ENCODE measurements around the gene ZNF787. TPM values are rescaled to one million over a fixed set of nuclear protein-coding genes. Genes with fewer than 3 reads are reported as not detected.
A peak's percentile ranks its signal among the peaks of the same experiment; 100 is the strongest.

ZNF787 gene
- total RNA-seq, 1 donor from 2014 or later: 33.9 TPM

- DNase-seq: no peak
- intact Hi-C loops (cut with DNase I): no loop called here
- no peak for ATAC-seq (ENCODE audit: poor library complexity)
Measured at GRCh38 chr19:56147307-56147706, 26.2 kb upstream of the ZNF787 start.

DNA sequence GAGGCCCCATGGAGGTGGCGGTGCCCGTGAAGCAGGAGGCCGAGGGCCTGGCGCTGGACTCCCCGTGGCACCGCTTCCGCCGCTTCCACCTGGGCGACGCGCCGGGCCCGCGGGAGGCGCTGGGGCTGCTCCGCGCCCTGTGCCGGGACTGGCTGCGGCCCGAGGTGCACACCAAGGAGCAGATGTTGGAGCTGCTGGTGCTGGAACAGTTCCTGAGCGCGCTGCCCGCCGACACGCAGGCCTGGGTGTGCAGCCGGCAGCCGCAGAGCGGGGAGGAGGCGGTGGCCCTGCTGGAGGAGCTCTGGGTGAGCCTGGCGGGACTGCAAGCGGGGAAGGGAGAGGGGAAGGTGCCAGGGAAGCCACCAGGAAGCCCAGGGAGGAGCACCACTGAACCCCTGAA lies 25.8 kb upstream of the ZNF787 start:
- no peak for DNase-seq
- intact Hi-C loops (cut with DNase I): no loop called here
- no peak for ATAC-seq (ENCODE audit: poor library complexity)

- no peak for DNase-seq
- intact Hi-C loops (cut with DNase I): no loop called here
- no peak for ATAC-seq (ENCODE audit: poor library complexity)
Measured at GRCh38 chr19:56145698-56146097, 24.6 kb upstream of the ZNF787 start.

- DNase-seq (no peak), ATAC-seq (ENCODE audit: poor library complexity) (no peak)
- intact Hi-C loops (cut with DNase I): no loop called here
Measured at GRCh38 chr19:56144831-56145230, 23.7 kb upstream of the ZNF787 start.

DNA sequence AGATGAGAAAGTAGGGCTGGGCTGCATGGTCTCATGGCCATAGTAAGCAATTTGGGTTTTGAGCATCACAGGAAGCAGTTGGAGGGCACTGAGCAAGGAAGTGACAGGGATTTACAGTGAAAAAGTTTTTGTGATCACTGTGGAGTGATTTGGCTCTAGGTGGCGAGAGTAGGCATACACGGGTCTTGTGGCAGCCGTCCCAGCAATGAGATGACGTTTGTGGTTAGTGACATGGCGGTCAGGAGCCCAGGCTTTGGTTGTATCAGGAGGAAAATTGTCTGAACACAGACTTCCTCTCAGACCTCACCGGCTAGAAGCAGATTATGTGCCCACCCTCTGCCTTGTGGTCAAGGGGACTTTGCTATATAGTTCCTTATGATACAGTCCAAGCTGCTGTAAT lies 23.3 kb upstream of the ZNF787 start:
- no peak for ATAC-seq (ENCODE audit: poor library complexity)
- intact Hi-C loops (cut with DNase I): no loop called here
- DNase-seq: no peak

DNA sequence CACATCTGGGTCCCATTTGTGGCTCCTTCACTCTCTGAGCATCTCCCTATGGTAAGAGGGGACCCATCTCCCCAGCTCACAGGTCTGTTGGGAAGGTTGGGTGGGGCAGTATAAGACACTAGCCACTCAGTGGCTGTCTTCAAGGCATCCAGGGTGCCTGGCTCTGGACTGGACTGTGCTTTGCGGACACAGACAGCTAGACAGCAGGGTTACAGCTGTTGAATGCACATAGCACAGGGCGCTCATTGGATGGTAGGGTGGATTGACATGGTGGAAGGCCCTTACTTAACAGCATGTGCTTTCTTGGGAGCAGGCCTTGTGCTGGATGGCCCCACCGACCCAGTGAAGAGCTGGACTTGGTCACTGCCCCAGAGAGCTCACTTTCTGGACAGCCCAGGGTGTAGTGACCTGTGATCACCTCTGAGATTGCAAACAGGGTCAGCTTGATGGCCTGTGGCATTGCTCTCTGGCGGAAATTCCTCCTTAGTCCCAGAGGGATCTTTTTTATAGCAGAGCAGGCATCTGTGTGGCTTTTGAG lies 21.9 kb upstream of the ZNF787 start:
- DNase-seq (no peak), ATAC-seq (ENCODE audit: poor library complexity) (no peak)
- intact Hi-C loops (cut with DNase I): no loop called here

- intact Hi-C loops (cut with DNase I): no loop called here
Measured at GRCh38 chr19:56142087-56142787, 21.1 kb upstream of the ZNF787 start.

GRCh38 chr19:56141417-56141993 lies 20.4 kb upstream of the ZNF787 start:
- DNase-seq: no peak

More at GRCh38 chr19:56142087-56142787, 21.1 kb upstream of the ZNF787 start:
- no peak for ATAC-seq (ENCODE audit: poor library complexity)
- no peak for DNase-seq

GRCh38 chr19:56140583-56141416 lies 19.7 kb upstream of the ZNF787 start, which contains the start of gene ZNF444:
Gene ZNF444, plus strand, starts transcription at chr19:56141287. Its CDS starts 5,625 bp downstream, at chr19:56146912.
- DNase-seq (peak; percentile 99), ATAC-seq (ENCODE audit: poor library complexity) (peak; percentile 96)
- intact Hi-C loops (cut with DNase I): loop anchor here (2.0 kb wide), 1 partner anchor 20 kb away; the partner anchor contains the start of gene ZNF787

More at GRCh38 chr19:56141417-56141993, 20.4 kb upstream of the ZNF787 start:
- ATAC-seq (ENCODE audit: poor library complexity): no peak
- intact Hi-C loops (cut with DNase I): loop anchor here (2.0 kb wide), 1 partner anchor 21 kb away; the partner anchor contains the start of gene ZNF787

DNA sequence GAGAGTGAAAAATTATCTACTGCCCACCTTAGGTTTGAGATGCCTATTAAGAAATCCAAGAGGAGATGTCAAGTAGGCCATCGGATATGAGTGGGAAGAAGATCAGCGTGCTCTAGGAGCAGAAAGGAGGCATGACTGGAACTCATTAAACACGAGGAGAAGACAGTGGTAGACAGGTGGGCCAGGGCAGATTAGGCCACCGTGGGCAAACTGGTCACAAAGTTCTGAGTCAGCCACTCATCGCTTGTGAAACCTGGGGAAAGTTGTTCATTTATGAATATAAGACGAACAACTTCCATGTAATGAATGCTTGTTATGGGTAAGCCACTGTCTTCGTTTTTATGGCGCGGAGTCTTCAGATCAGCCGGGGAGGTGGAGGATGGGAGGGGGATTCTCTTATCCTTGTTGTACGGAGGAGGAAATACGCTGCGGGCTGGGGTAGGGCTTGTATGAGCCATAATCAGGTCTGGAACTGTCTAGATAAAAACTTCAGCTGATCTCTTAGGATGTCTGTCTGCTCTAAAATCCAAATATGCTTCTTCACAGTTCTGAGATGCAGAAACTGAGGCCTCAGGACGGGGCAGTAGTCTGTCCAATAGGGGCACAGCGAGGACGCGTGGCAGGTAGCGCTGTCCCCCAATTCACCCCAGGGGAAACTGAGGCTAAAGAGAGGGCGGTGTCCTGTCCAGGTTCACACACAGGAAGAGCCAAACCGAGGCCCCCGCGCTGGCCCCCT lies 18.9 kb upstream of the ZNF787 start:
- DNase-seq (no peak), ATAC-seq (ENCODE audit: poor library complexity) (no peak)
- intact Hi-C loops (cut with DNase I): loop anchor here (2.0 kb wide), 1 partner anchor 19 kb away; the partner anchor contains the start of gene ZNF787

DNA sequence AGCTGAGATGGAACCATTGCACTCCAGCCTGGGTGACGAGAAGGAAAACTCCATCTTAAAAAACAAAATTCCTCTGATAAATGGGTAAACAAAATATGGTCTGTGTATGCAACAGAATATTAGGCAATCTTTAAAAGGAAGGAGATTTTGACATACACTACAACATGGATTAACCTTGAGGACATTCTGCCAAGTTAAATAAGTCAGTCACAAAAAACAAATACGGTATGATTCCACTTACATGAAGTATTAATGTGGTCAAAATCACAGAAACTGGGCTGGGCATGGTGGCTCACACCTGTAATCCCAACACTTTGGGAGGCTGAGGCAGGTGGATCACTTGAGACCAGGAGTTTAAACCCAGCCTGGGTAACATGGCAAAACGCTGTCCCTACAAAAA lies 17.0 kb upstream of the ZNF787 start:
- DNase-seq: no peak
- intact Hi-C loops (cut with DNase I): no loop called here
- no peak for ATAC-seq (ENCODE audit: poor library complexity)

GRCh38 chr19:56137405-56137804 lies 16.3 kb upstream of the ZNF787 start:
- no peak for ATAC-seq (ENCODE audit: poor library complexity)
- no peak for DNase-seq
- intact Hi-C loops (cut with DNase I): no loop called here

GRCh38 chr19:56136362-56136761 lies 15.3 kb upstream of the ZNF787 start:
- intact Hi-C loops (cut with DNase I): no loop called here
- no peak for ATAC-seq (ENCODE audit: poor library complexity)
- DNase-seq: no peak

- DNase-seq (no peak), ATAC-seq (ENCODE audit: poor library complexity) (no peak)
- intact Hi-C loops (cut with DNase I): no loop called here
Measured at GRCh38 chr19:56134654-56134921, 13.5 kb upstream of the ZNF787 start.

DNA sequence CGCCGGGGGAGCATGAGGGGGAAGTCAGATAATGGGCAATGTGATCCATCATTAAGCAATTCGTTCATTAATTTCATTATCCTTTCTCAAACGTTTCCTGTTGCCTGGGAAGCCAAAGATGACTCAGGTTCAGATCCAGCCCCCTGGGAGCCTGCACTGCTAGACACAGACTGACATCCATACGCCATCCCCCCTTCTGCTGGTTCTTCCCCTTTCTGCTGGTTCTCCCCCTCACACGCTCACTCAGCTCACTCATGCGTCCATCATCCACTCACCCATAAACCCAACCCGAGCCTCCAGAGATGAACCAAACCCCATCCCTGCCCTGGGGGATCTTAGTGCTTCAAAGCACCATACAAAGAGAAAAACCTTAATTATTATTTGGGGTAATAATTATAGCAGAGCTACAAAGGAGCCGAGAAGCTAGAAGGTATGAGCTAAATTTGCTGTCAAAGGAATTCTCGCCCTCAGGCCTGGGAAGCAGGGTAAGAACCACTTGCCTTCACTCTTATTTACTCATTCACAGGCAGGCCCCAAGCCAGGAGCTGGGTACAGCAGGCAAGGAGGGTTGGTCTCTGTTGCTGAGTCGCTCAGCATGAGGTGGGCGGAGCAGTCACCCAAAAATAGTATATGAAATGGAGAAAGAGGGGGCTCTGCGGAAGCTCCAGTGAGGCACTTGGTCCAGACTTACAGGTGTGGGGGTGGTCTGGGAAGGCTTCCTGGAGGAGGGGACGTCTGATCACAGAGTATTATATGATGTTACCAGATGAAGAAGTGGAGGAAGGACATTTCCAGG lies 13.0 kb upstream of the ZNF787 start:
- DNase-seq: no peak
- intact Hi-C loops (cut with DNase I): no loop called here
- no peak for ATAC-seq (ENCODE audit: poor library complexity)

DNA sequence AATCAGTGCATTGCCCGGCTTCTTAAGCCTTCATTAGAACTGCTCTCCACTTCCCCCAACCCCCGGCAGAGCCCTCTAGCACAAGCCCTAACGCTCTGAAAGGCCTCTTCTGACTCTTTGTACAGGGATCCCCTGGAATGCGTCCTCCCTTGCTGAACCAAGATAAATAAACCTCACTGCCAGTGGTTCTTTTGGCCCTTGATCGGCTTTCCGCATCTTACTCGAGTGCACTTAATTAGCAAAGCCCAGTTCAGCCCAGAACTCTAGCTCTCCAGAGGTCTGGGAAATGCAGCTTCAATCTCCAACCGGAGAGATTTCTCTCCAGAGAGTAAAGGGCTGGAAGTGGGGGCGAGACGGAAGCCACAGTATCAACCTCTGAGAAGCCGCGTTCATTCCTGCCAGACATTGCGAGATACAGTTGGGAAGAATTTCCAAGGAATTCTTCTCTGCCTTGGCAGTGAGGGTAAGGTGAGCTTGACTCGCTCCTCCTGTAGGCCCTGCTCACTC lies 11.3 kb upstream of the ZNF787 start:
- DNase-seq (no peak), ATAC-seq (ENCODE audit: poor library complexity) (peak; percentile 81)
- intact Hi-C loops (cut with DNase I): no loop called here

GRCh38 chr19:56131651-56132050 lies 10.6 kb upstream of the ZNF787 start:
- DNase-seq: no peak
- no peak for ATAC-seq (ENCODE audit: poor library complexity)
- intact Hi-C loops (cut with DNase I): no loop called here

DNA sequence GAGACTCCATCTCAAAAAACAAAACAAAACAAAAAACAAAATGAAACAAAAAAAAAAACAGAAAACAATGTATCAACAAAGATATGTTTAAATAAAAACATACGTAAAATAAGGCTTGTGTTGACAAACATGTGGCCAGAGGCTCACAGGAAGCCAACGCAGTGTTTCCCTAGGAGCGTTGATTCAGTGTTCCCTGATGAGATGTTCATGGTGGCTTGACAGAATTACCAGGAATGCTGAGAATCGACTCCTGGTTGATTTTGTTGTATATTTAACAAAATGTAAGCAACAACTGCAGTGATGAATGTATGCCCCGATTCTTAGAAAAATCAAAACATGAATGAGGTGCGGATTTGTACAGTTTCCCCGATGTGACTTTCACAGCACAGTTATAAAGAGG lies 8.9 kb upstream of the ZNF787 start:
- DNase-seq (no peak), ATAC-seq (ENCODE audit: poor library complexity) (no peak)
- intact Hi-C loops (cut with DNase I): no loop called here
